Stomach smooth muscle (tissue), 2 donors: ENCODE data around the gene HOXA4.

Experiments used
- H3K27ac ChIP-seq: one replicate; pipeline ENCODE4 v1.7.0; 2013; ENCODE audit warnings: mild to moderate bottlenecking, low read length, inconsistent platforms
- H3K27me3 ChIP-seq, 2 donors: one replicate each; pipeline ENCODE4 v1.7.0; 2013; ENCODE audit warnings: low read length in 2 of 2; ENCODE audit not compliant: insufficient read depth in 2 of 2, control insufficient read depth in 1 of 2
- H3K36me3 ChIP-seq, 2 donors: one replicate each; pipeline ENCODE4 v1.7.0; 2013; ENCODE audit warnings: low read length in 2 of 2; ENCODE audit not compliant: control insufficient read depth in 2 of 2, insufficient read depth in 2 of 2
- H3K4me1 ChIP-seq: one replicate; pipeline ENCODE4 v1.7.0; 2013; ENCODE audit warnings: low read length; ENCODE audit not compliant: control insufficient read depth, insufficient read depth
- H3K4me3 ChIP-seq, 2 donors: one replicate each; pipeline ENCODE4 v1.7.0; 2013; ENCODE audit warnings: low read length in 2 of 2
- H3K9ac ChIP-seq, 2 donors: one replicate each; pipeline ENCODE4 v1.7.0; 2013; ENCODE audit warnings: low read length in 2 of 2, mild to moderate bottlenecking in 1 of 2
- H3K9me3 ChIP-seq, 2 donors: one replicate each; pipeline ENCODE4 v1.7.0; 2013; ENCODE audit warnings: low read length in 2 of 2; ENCODE audit not compliant: control insufficient read depth in 2 of 2
- donor health status: healthy.
- donor health status: Pancreatic carcinoma.

The HOXA4 gene

GRCh38 chr7:27148756-27149641, 18.4 kb upstream of the HOXA4 start:
- peaks cover 70 to 73% of the 10 kb centered on the region in 2 donors for H3K27me3 ChIP-seq
- peaks cover 35% of the 10 kb centered on the region for H3K4me1 ChIP-seq
- H3K36me3 ChIP-seq = no peaks in the 10 kb centered on the region

GRCh38 chr7:27148031-27148755, 17.6 kb upstream of the HOXA4 start:
- H3K9ac ChIP-seq = no peak overlapping the region
- H3K4me1 ChIP-seq = peaks cover 38% of the 10 kb centered on the region
- peaks cover 62 to 66% of the 10 kb centered on the region in 2 donors for H3K27me3 ChIP-seq
- H3K27ac ChIP-seq = no peak overlapping the region
- H3K4me3 ChIP-seq = peak overlapping the region in 1 of 2 donors; percentile 35
- no peaks in the 10 kb centered on the region for H3K36me3 ChIP-seq
- no peaks in the 10 kb centered on the region for H3K9me3 ChIP-seq

More at GRCh38 chr7:27148756-27149641, 18.4 kb upstream of the HOXA4 start:
- Histone ChIP-seq H3K9ac (no peak overlapping the region), H3K4me3 (no peak overlapping the region), H3K9me3 (no peaks in the 10 kb centered on the region), H3K27ac (no peak overlapping the region)

GRCh38 chr7:27147199-27148030, 16.9 kb upstream of the HOXA4 start, which contains the start of gene HOXA6:
Gene HOXA6 (minus strand): TSS chr7:27147774. CDS start chr7:27147749, 25 bp downstream.
- Histone ChIP-seq H3K27ac (no peak within 1 kb of the TSS), H3K27me3 (peaks cover 54 to 58% of the 10 kb centered on the region in 2 donors), H3K4me3 (peak within 1 kb of the TSS in 1 of 2 donors; percentile 35), H3K36me3 (no peaks in the 10 kb centered on the region), H3K9me3 (no peaks in the 10 kb centered on the region), H3K9ac (no peak within 1 kb of the TSS), H3K4me1 (peaks cover 38% of the 10 kb centered on the region)

GRCh38 chr7:27146491-27147198, 16.1 kb upstream of the HOXA4 start:
- Histone ChIP-seq H3K36me3 (no peaks in the 10 kb centered on the region), H3K4me3 (no peak overlapping the region), H3K4me1 (peaks cover 32% of the 10 kb centered on the region), H3K27me3 (peaks cover 46 to 50% of the 10 kb centered on the region in 2 donors), H3K9ac (no peak overlapping the region), H3K27ac (no peak overlapping the region), H3K9me3 (no peaks in the 10 kb centered on the region)

GRCh38 chr7:27145914-27146412, 15.4 kb upstream of the HOXA4 start:
- Histone ChIP-seq H3K27ac (no peak overlapping the region), H3K4me1 (peaks cover 30% of the 10 kb centered on the region), H3K27me3 (peaks cover 40 to 44% of the 10 kb centered on the region in 2 donors), H3K9me3 (no peaks in the 10 kb centered on the region), H3K36me3 (no peaks in the 10 kb centered on the region), H3K9ac (no peak overlapping the region), H3K4me3 (peak overlapping the region in 1 of 2 donors; percentile 94)

GRCh38 chr7:27145165-27145913, 14.8 kb upstream of the HOXA4 start:
- peak overlapping the region; percentile 31 for H3K27ac ChIP-seq
- H3K4me1 ChIP-seq = peaks cover 24% of the 10 kb centered on the region
- H3K9me3 ChIP-seq = no peaks in the 10 kb centered on the region
- H3K4me3 ChIP-seq = peak overlapping the region in 1 of 2 donors; percentile 94
- H3K36me3 ChIP-seq = no peaks in the 10 kb centered on the region
- peaks cover 37 to 39% of the 10 kb centered on the region in 2 donors for H3K27me3 ChIP-seq
- H3K9ac ChIP-seq = no peak overlapping the region

- peak overlapping the region; percentile 31 for H3K27ac ChIP-seq
- peaks cover 29% of the 10 kb centered on the region for H3K4me1 ChIP-seq
- H3K4me3 ChIP-seq = peak overlapping the region; percentile 68 to 94
- H3K9me3 ChIP-seq = no peaks in the 10 kb centered on the region
- no peaks in the 10 kb centered on the region for H3K36me3 ChIP-seq
- H3K27me3 ChIP-seq = peaks cover 34 to 37% of the 10 kb centered on the region in 2 donors
- H3K9ac ChIP-seq = peak overlapping the region in 1 of 2 donors; percentile 60
These were observed 14.2 kb upstream of the HOXA4 start for GRCh38 chr7:27144781-27145164.

GRCh38 chr7:27143950-27144780, 13.6 kb upstream of the HOXA4 start:
- Histone ChIP-seq H3K36me3 (no peaks in the 10 kb centered on the region), H3K4me1 (peaks cover 33% of the 10 kb centered on the region), H3K9ac (peak overlapping the region in 1 of 2 donors; percentile 60), H3K4me3 (peak overlapping the region; percentile 68 to 94), H3K27ac (peak overlapping the region; percentile 95), H3K9me3 (no peaks in the 10 kb centered on the region), H3K27me3 (peaks cover 34 to 37% of the 10 kb centered on the region in 2 donors)
